NCI-H1417 (cell line): ENCODE results near the gene IFITM2.
"Not testable (repeated sequence)": the region's sequence is repeated elsewhere in the genome, so short reads cannot be mapped to it uniquely, and the experiment has no call there.

ENCODE experiments used
- DNase-seq, 3 experiments: peaks; one replicate each; lab custom pipeline; 2025; lab: John Stamatoyannopoulos, UW

IFITM2 gene

DNA sequence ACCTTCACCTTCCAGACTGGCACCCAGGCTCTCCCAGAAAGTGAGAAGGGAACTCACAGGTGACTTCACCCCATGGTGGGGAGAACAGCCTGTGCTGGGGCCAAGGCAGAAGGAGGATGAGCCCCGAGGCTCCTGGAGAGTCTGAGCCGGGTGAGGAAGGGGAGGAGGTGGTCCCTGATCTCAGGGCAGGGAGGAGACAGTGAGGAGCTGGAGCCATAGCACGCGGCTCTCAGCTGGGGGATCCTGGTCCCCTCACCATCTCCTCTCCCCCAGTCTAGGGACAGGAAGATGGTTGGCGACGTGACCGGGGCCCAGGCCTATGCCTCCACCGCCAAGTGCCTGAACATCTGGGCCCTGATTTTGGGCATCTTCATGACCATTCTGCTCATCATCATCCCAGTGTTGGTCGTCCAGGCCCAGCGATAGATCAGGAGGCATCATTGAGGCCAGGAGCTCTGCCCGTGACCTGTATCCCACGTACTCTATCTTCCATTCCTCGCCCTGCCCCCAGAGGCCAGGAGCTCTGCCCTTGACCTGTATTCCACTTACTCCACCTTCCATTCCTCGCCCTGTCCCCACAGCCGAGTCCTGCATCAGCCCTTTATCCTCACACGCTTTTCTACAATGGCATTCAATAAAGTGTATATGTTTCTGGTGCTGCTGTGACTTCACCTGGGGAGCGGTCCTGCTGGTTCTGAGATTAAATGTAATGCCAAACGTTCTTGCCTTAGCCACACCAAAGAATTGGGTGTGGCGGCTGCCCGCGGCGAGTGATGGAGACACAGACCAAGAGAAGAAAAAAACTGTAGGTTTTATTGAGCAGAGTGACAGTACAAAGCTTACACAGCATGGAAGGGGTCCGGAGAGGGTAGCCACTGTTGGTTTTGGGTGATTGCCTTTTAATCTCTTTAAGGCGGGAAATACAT is 1.4 kb downstream of the IFITM2 start:
- DNase-seq, result not testable (repeated sequence)

DNA sequence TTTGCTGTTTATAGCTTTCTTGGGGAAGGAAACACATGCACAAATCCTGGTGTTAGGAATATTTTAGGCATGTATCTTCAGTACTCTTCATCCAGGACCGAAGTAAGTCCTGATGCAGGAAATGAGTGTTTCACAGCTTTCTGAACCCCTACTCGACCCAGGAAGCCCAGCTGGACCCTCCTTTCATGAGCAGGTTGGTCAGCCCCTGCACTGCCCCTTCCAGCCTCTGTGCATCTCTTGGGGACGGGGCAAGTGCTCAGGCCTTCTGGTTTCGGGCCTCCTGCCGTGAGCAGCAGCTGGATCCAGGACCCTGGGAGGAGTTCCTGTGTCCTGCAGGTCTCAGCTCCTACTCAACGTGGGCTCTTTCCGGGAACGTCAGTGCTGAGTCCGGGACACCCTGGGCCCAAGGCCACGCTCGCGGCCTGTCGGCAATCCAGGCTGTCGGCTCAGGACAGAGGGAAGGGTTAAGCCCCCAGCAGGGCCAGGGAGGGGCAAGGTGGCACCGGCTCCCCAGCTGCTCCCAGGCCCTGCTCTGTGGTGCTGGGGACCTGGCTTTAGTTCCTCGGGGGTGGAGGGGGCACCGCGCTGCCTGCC is 2.5 kb downstream of the IFITM2 start:
- not testable (repeated sequence) for DNase-seq

DNA sequence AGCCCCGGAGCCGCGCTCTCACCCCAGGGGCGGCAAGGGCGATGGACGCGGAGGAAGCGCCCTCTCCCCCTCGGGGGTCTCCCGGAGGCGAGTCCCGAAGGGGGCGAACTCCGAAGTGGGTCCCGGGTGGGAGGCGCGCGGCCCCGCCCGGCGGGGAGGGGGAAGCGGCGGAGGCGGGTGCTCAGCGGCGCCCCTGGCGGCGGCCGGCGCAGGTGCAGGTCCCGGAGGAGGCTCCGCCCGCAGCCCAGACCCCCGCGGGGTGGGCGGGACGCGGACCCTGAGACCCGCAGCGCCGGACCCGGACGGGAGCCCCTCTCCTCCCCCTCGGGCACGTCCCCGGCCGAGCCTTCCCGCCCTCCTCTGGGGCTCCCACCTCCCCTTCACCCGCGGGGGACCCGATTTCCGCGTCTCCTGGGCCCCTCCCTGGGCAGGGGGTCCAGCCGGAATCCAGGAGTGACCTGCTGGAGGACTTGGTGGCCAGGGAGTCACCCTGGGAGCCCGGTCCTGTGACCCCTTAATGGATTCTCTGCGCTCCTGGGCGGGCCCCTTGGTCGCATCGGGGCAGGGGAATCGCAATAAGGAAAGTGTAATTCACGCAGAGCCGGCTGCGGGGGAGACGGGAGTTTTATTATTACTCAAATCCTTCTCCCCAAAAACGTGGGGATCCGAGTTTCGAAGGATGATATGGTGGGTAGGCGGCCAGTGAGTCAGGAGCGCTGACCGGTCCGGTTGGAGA is 3.6 kb downstream of the IFITM2 start:
- DNase-seq, result not testable (repeated sequence)

DNA sequence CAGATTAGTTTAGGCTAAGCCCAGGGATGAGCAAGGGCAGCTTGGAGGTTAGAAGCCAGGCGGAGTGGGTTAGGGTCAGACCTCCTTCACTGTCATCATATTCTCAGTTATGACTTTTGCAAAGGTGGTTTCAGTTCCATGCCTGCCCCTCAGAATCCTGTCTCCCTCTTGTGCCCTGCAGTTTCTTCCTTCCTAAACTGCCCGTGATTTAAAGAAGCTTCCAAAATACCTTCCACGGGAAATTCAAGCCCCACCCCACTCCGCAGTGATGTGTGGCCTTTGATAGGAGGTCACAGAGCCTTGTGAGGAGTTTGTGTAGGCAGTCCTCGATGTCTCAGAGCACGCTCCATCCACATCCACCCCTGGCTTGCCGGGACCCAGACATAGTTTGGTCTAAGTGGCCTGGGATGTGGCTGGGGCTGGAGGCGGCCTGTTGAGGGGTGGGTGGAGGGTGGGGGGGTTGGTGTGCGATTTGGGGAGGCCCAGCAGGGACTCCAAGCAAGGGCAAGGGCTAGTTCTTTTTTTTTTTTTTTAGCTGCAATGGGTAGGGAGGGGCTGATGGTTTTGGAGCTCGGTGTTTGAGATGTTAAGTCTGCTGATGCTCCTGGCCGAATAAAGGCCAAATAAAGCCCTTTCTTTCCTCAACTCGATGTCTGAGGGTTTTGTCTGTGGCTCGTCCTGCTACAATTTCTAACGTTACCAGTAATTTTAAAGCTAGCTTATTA is 4.6 kb downstream of the IFITM2 start:
- no peak for DNase-seq

DNA sequence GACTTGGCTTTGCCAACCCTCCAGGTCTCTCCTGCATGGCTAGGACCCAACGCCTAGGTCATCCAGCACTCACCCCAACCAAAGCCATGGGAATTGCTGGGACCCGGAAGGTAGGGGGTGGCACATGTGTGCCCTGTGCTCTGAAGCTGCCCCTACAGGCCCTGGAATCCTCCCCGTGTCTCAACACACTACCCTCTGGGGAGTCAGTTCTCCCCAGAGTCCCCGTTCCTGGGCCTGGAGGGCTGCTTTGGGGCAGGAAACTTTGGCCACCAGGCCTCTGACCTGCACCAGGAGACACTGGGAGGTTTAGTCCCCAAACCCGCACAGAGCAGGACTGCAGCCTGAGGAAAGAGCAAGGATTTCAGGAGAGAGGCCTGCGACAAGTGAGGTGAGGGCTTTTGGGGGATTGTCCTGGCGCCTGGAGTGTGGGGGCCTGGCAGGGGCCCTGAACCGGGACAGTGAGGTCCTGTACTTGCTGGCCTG is 5.7 kb downstream of the IFITM2 start:
- no peak for DNase-seq

DNA sequence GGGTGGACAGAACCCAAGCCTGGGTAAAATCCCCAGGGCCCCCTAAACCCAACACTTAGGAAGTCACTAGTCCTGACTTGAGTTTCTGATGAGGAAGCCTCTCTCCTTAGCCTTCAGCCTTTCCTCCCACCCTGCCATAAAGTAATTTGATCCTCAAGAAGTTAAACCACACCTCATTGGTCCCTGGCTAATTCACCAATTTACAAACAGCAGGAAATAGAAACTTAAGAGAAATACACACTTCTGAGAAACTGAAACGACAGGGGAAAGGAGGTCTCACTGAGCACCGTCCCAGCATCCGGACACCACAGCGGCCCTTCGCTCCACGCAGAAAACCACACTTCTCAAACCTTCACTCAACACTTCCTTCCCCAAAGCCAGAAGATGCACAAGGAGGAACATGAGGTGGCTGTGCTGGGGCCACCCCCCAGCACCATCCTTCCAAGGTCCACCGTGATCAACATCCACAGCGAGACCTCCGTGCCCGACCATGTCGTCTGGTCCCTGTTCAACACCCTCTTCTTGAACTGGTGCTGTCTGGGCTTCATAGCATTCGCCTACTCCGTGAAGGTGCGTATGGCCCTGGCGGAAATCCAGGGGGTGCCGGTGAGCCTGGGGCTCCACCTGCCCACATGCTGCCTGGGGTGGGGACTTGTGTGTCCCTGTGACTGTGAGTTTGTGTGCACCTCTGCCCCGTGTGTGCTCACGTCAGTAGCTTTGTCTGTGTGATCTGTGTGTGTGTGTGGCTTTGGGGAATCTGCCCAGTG is 6.4 kb downstream of the IFITM2 start, which contains the start of gene IFITM1:
TSS of gene IFITM1 (plus strand) at position 254 of the 767 bp plus-strand sequence. CDS start at position 385, 131 bp downstream.
- DNase-seq, result peak in 1 of 3 experiments; percentile 36

DNA sequence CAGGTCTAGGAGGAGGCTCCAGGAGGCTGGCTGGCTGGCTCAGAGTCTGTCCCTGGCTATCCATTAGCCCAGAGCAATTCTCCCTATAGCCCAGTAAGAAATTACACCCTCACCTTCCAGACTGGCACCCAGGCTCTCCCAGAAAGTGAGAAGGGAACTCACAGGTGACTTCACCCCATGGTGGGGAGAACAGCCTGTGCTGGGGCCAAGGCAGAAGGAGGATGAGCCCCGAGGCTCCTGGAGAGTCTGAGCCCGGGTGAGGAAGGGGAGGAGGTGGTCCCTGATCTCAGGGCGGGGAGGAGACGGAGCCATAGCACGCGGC is 6.9 kb downstream of the IFITM2 start:
- not testable (repeated sequence) for DNase-seq

DNA sequence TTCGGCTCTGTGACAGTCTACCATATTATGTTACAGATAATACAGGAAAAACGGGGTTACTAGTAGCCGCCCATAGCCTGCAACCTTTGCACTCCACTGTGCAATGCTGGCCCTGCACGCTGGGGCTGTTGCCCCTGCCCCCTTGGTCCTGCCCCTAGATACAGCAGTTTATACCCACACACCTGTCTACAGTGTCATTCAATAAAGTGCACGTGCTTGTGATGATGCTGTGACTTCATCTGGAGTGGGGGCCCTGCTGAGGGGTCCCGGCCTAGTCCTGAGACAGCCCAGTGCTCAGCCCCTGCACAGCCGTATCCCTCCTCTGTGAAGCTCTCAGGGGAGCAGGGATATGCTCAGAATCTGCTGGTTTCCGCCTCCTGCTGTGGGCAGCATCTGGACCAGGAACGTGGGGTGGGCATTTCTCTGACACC is 7.5 kb downstream of the IFITM2 start:
- DNase-seq, result peak in 1 of 3 experiments; percentile 14

DNA sequence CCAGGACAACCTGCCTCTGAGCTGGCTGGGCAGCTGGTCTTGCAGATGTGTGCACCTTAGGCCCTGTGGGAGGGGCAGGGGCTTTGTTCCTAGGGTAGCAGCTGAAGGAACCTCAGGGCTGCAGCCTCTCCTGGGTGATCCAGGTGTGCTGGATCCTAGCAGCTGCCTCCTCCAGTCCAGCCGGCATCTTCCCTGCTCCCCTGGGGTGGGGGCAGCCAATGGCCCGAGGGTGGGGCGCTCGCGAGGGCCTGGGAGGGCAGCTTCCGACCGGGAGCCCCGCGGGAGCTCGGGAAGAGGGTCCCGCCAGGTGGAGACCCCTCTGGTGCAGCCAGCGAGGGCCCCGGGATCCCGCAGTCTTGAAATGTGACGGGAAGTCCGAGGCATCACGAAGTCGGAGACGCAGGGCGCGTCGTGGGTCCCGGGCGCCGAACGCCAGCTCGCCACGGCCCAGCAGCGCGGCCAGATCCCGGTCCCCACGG is 7.9 kb downstream of the IFITM2 start:
- DNase-seq, result no peak

DNA sequence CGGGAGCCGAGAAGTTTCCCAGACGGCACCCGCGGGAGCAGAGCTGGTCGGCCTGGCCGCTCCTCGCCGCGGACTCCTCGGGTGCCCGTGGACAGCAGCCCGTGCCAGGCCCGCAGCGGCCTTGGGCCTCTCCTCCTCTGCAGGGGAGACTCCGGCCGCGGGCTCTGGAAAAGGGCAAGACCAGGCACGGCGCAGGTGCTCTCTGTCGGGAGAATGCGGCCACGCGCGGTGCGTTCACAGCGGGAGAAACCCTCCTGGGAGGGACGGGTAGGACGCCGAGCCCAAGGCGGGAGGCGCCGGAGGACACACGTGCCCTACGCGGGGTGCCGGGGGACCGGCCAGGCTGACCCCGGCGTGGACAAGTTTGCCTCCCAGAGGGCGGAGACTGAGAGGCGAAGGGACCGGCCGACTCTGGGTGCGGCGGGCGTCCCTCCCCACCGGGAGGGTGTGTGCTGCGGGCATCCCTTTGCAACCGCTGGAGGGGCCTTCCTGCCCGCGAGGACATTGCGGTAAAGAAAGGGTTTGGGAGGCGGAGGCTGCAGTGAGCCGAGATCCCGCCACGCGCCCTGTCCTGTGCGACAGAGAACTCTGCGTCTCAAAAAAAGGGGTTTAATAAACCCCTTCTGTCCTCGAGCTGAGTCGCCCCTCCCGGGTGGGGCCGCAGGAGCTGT is 8.6 kb downstream of the IFITM2 start:
- no peak for DNase-seq

DNA sequence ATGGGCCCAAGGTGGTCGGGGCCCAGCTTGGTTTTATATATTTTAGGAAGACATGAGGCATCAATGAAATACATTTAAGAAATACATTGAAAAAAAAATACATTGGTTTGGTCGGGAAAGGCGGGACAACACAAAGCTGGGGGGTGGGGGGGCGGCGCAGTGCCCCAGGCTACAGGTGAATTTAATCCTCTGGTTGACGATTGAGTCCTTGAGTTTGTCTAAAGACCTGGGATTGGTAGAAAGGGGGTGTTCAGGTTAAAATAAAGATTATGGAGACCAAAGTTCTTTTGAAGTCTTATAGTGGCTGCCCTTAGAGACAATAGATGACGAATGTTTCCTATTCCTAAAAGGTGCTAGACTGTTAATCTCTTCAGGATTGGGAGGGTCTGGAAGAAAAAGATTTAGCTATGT is 9.3 kb downstream of the IFITM2 start:
- DNase-seq, result no peak

DNA sequence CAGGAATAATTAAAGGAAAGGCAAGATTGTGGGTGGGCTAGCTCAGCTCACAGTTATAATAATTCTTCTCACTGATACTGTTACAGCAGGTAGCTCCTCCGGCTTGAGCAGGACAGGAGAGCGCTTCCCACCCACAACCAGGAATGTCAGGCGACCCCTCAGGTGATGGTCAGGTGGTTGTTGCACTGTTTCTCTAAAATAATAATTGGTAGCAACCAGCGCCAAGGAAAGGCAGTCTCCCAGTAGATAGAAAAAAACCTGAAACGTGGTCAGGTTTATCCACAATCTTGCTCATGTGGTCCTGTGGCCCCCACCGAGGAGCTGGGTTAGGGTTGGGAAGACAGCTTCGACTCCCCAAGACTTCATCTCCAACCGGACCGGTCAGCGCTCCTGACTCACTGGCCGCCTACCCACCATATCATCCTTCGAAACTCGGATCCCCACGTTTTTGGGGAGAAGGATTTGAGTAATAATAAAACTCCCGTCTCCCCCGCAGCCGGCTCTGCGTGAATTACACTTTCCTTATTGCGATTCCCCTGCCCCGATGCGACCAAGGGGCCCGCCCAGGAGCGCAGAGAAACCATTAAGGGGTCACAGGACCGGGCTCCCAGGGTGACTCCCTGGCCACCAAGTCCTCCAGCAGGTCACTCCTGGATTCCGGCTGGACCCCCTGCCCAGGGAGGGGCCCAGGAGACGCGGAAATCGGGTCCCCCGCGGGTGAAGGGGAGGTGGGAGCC is 10.2 kb downstream of the IFITM2 start:
- DNase-seq, result not testable (repeated sequence)

DNA sequence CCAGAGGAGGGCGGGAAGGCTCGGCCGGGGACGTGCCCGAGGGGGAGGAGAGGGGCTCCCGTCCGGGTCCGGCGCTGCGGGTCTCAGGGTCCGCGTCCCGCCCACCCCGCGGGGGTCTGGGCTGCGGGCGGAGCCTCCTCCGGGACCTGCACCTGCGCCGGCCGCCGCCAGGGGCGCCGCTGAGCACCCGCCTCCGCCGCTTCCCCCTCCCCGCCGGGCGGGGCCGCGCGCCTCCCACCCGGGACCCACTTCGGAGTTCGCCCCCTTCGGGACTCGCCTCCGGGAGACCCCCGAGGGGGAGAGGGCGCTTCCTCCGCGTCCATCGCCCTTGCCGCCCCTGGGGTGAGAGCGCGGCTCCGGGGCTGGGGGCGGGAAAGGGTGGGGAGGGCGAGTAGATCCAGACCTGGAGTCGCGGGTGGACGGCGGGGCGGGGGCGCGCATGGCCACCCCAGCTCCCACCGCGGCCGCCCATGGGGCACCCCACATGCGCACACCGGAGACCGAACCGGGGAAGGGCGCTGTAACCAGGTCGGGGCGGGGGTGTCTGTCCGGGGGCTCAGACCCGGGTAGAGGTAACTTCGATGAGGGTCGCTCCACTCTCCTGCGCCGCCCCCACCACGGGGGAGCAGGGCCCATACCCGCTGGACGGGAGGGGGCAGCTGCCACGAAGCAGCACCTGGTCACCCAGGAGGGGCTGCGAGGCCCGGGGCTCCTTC is 10.9 kb downstream of the IFITM2 start:
- not testable (repeated sequence) for DNase-seq

DNA sequence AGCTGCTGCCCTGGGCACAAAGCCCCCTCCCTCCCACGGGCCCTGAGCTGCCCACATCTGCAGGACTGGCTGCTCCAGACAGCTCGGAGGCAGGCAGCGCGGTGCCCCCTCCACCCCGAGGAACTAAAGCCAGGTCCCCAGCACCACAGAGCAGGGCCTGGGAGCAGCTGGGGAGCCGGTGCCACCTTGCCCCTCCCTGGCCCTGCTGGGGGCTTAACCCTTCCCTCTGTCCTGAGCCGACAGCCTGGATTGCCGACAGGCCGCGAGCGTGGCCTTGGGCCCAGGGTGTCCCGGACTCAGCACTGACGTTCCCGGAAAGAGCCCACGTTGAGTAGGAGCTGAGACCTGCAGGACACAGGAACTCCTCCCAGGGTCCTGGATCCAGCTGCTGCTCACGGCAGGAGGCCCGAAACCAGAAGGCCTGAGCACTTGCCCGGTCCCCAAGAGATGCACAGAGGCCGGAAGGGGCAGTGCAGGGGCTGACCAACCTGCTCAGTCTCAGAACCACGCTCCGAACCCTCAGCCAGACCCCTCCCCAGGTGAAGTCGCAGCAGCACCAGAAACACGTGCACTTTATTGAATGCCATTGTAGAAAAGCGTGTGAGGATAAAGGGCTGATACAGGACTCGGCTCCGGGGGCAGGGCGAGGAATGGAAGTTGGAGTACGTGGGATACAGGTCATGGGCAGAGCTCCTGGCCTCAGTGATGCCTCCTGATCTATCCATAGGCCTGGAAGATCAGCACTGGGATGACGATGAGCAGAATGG is 11.7 kb downstream of the IFITM2 start:
- not testable (repeated sequence) for DNase-seq

DNA sequence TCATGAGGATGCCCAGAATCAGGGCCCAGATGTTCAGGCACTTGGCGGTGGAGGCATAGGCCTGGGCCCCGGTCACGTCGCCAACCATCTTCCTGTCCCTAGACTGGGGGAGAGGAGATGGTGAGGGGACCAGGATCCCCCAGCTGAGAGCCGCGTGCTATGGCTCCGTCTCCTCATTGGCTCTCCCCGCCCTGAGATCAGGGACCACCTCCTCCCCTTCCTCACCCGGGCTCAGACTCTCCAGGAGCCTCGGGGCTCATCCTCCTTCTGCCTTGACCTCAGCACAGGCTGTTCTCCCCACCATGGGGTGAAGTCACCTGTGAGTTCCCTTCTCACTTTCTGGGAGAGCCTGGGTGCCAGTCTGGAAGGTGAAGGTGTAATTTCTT is 12.3 kb downstream of the IFITM2 start:
- not testable (repeated sequence) for DNase-seq

DNA sequence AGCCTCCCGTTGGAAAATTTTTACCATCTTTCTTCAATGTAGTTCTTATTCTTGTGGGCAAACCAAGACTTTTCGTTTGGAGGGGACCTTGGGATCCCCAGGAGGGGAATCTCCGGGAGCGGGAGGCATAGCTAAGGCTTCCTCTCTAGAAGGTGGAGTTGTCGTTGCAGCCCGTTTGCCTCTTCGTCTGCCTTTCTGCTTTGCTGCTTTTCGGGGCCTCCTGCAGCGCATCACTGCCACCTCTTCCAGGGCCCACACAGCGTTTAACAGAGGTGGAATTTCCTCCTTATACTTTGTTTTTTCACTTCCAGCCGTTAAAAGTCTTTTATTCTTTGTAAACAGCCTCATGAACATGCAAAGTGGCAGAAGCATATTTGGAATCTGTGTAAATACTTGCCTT is 16.5 kb downstream of the IFITM2 start:
- no peak for DNase-seq

DNA sequence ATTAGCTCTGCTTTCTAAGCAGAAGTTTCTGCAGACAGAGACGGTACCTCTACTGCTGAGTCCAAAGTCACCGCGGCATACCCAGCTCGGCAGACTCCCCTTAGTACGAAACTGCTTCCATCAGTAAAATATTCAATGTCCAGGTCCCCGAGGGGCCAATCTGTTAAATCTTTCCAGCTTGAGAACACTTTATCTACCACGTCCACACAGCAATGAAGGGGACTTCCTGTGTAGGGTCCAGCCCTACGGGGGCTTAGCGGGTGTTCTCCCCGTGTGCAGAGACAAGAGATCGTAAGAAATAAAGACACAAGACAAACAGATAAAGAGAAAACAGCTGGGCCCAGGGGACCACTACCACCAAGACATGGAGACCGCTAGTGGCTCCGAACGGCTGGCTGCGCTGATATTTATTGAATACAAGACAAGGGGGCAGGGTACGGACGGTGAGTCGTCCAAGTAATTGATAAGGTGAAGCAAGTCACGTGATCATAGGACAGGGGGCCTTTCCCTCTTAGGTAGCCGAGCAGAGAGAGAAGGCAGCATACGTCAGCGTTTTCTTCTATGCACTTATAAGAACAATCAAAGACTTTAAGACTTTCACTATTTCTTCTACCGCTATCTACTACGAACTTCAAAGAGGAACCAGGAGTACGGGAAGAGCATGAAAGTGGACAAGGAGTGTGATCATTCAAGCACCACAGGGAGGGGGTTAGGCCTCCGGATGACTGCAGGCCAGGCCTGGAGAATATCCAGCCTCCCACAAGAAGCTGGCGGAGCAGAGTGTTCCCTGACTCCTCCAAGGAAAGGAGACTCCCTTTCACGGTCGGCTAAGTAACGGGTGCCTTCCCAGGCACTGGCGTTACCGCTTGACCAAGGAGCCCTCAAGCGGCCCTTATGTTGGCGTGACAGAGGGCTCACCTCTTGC is 17.2 kb downstream of the IFITM2 start:
- not testable (repeated sequence) for DNase-seq
